SKM-1 (cell line): ENCODE data around the gene DNM1.

Experiments
- DNase-seq: peaks from one replicate; lab custom pipeline; 2025; ENCODE audit not compliant: unreplicated experiment; lab: John Stamatoyannopoulos, UW

DNM1 gene

GRCh38 chr9:128204858-128205257 lies 1.7 kb downstream of the DNM1 start:
- no peak for DNase-seq

- no peak for DNase-seq
Observed at GRCh38 chr9:128205296-128205944, 2.2 kb downstream of the DNM1 start.

GRCh38 chr9:128206484-128206883 lies 3.3 kb downstream of the DNM1 start:
- DNase-seq, result no peak

GRCh38 chr9:128206916-128207910 lies 4.0 kb downstream of the DNM1 start:
- DNase-seq, result peak; percentile 22

- DNase-seq, result no peak
Observed at GRCh38 chr9:128208386-128208785, 5.2 kb downstream of the DNM1 start.

GRCh38 chr9:128208946-128209669 lies 5.9 kb downstream of the DNM1 start:
- no peak for DNase-seq

GRCh38 chr9:128211186-128211980 lies 8.2 kb downstream of the DNM1 start:
- no peak for DNase-seq

GRCh38 chr9:128211981-128212281 lies 8.8 kb downstream of the DNM1 start:
- no peak for DNase-seq

- no peak for DNase-seq
Observed at GRCh38 chr9:128213746-128214497, 10.7 kb downstream of the DNM1 start.

GRCh38 chr9:128214571-128215490 lies 11.7 kb downstream of the DNM1 start:
- DNase-seq, result no peak

GRCh38 chr9:128215491-128216409 lies 12.6 kb downstream of the DNM1 start:
- no peak for DNase-seq

GRCh38 chr9:128216781-128217553 lies 13.8 kb downstream of the DNM1 start:
- DNase-seq, result no peak

- no peak for DNase-seq
Observed at GRCh38 chr9:128218172-128218517, 15.0 kb downstream of the DNM1 start.

- DNase-seq, result no peak
Observed at GRCh38 chr9:128218518-128219389, 15.6 kb downstream of the DNM1 start.

- DNase-seq, result no peak
Observed at GRCh38 chr9:128219831-128220230, 16.7 kb downstream of the DNM1 start.

- no peak for DNase-seq
Observed at GRCh38 chr9:128222026-128222425, 18.8 kb downstream of the DNM1 start.
